GM10847 (cell line): ENCODE measurements around the gene EYA2.

ENCODE experiments used
- POLR2A ChIP-seq: IDR thresholded peaks from 2 replicates; pipeline ENCODE4 v1.6.1; 2011; ENCODE audit not compliant: insufficient read length; ENCODE audit errors: extremely low read depth

The EYA2 gene

DNA sequence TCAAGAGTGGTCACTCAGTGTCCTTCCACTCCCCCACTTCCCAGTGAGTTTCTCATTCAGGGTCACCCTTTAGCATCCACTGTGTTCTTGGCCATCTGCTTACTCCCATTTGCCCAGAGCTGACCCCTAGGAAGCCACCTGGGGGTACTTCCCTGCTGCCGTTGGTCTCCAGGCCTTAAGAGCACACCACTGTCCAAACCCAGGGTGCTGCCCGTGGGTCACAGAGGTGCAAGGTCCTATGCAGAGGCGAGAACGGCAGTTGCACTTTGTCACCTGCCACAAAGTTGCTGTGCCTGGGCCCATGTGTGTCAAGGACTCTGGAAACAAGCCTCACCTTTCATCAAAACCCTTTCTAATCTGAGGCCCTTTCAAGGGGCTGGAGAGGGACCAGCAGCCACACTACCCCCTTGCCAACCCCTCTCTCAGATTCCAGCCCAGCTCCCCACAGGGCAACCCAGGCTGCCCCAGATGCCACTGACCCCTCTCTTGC is 270.8 kb downstream of the EYA2 start:
- no peak for TF ChIP-seq POLR2A

DNA sequence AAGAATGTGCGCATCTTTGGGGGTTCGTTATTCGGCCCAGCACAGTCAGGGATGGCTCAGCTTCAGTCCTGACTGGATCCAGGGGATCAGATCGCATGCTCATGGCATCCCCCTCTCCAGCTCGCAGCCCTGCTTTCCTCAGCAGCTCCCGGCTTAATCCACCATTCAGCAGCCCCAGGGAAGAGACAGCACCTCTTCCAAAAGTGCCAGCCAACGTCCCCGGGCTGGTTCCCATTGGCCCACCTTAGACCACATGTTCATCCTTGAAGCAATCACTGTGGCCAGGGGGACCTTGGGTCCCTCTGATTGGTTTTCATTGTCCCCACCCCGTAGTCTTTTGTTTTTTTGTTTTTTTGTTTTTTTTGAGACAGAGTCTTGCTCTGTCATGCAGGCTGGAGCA is 273.2 kb downstream of the EYA2 start:
- TF ChIP-seq POLR2A = no peak

DNA sequence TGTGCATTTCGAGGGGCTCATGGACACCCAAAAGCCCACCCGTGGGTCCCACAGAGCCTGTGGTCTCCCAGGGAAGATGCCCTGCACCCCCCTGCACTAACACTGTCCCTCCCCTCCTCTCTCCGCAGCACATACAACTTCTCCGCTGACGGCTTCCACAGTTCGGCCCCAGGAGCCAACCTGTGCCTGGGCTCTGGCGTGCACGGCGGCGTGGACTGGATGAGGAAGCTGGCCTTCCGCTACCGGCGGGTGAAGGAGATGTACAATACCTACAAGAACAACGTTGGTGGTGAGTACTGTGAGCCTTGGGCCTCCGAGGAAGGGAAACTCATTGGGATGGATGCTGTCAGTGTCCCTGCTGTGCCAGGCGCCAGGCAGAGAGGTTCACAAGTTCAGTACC is 277.9 kb downstream of the EYA2 start:
- no peak for TF ChIP-seq POLR2A

DNA sequence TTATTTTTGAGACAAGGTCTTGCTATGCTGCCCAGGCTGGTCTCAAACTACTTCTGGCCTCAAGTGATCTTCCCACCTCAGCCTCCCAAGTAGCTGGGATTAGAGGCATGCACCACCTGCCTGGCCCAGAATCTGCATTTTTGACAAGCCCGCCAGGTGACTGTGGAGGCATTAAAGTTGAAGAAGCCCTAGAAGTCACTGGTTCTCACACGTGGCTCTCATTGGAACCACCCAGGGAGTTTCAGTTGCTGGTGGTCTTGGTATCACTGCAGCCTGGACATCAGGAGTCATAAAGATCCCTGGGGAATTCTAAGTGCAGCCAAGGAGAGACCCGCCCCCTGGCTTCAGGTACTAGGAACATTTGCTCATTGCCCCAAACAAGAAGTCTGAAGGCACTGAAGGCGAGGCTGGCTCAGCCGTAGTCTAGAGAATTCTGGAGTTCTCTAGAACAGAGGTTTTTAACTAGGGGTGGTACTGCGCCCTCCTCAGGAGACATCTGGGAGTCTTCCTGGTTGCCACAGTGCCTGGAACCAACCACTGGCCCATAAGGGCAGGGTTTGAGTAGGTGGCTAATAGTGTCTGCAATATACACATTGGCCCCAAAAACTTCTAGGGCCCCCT is 279.1 kb downstream of the EYA2 start:
- no peak for TF ChIP-seq POLR2A

DNA sequence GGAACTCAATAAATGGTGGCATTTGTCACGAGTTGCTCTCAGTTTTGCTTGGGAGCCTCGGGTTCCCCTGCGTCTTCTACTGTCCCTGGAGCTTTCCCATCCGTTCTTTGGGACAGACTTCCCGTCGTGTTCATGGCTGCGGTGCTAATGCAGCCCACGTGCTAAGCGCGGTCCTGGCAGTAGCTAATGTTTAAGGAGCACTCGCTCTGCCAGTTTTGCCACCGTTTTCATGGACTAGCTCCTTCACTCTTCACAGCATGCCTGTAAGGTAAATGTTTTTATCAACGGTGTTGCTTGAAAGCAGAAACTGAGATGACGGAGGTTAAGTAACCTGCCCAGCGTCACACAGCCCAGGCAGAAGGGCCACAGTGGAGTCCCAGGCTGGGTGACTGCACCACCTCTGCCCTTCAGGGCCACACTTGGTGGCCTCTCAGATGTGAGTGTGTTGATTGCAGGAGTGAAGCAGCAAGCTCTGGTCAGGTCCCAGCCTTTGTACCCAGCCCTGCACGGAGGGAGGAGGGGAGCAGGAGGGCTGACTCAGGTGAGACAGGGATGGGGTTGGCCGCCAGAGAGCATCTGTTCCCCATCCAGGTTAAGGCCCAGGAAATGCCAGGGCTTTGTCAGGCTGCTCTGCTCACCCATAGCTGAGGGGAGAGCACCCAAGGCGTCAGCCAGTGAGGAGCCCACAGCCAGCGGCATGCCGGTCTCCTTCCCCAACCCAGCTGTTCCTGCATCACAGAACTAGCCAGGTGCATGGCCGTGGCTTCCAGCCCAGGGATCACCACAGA is 280.0 kb downstream of the EYA2 start:
- no peak for TF ChIP-seq POLR2A

DNA sequence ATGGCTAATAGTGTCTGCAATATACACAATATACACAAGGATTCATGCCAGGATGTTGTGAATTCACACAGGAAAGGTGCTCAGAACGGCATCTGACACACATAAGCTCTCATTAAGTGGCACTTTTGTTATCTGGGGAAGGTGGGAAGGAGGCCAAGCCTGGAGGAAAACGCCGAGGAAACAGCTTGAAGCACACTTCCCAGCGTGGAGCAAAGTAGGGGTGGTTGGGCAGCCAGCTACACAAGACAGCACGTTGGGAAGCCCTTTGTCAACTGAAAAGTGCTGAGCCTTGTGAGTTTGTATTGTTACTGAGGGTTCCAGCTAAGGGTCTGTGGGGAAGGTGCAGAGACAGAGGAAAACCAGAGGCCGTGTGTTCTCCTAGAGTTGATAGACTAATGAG is 280.9 kb downstream of the EYA2 start:
- TF ChIP-seq POLR2A = no peak

DNA sequence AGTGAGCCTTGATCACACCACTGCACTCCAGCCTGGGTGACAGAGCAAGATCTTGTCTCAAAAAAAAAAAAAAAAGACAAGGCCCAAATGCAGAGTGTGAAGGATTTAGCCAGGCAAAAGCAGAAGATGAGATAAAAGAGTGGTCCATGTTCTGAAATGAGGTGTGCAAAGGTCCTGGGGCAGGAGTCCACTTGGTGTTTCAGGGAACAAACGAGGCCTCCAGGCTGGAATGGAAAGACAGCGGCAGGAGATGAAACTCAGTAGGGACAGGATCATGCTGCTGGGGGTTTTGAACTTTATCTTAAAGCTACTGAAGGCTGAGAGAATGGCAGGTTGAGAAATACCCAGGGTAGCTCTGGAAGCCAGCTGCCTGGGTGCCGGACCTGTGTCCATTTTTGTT is 283.6 kb downstream of the EYA2 start:
- no peak for TF ChIP-seq POLR2A

DNA sequence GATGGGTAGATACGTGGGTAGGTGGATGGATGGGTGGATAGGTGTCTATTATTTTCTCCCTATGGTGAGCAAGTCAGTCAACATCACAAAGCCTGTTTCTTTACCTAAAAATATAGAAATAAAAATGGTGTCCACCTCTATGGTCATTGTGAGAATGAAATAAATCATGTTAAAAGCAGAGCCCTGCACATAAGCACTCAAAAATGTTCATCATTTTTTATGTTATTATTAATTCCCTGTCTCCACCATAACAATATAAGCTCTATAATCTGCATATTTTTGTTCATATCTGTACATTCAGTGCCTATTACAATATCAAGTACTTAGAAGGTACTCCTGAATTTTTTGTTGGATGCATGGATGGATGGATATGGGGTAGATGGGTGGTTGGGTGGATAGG is 284.2 kb downstream of the EYA2 start:
- TF ChIP-seq POLR2A = no peak

DNA sequence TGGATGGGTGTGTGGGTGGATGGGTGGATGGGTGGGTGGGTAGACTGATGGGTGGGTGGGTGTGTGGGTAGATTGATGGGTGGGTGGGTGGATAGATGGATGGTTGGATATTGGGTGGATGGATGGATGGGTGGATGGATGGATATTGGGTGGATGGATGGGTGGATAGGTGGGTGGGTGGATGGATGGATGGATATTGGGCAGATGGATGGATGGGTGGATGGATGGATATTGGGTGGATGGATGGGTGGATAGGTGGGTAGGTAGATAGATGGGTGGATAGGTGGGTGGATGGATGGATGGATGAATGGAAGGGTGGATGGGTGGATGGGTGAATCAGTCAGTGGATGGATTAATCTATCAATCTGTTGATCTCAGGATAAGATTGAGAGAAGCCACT is 284.6 kb downstream of the EYA2 start:
- TF ChIP-seq POLR2A = no peak

DNA sequence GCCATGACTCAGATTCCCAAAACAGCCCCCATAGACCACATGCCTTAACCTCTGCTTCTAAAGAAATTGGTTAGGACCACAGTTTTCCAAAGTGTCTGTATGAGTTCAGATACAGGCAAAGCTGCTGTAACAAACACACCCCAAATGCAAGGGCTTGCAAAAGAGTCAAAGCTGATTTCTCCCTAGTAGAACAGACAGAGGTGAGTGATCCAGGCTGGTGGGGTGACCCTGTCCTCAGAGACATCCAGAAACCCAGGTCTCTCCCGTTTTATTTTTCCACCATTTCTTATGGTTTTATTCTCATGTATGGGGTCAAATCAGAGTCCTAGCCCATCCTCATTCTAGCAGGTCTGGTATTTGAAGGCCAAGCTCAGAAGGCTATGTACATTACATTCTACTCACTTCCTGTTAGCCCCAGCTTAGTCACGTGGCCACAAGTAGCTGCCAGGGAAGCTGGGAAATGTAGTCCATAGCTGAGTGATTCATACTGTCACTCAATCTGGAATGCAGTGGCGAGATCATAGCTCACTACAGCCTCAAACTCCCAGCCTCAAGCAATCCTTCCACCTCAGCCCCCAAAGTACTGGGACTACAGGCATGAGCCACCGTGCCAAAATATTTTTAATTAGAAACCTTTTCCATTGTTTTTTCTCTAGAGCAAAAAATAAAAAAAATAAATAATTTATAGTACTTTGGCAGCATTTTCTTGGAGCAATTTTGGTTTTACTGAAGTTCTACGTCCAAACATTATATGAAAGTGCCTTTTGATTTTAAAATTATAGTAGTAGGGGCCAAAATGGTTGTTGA is 286.6 kb downstream of the EYA2 start:
- TF ChIP-seq POLR2A = no peak

DNA sequence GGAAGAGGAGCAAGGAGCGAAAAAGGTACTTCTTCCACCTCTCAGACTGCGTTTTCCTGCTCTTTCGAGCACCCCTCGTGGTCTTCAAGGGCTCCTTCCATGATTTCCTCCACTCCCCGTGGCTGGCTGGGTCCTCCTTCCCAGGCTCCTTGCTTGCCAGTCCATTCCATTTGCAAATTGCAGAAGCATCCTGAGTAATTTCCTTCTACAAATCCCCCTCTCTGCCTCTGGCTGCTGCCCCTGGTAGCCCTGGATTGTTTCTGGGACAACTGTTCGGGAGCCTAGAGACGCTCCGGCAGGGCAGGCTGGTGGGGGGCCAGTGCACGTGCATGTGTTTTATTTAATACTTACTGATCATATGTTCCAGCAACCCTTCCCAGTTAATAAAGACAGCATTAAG is 288.7 kb downstream of the EYA2 start:
- no peak for TF ChIP-seq POLR2A

DNA sequence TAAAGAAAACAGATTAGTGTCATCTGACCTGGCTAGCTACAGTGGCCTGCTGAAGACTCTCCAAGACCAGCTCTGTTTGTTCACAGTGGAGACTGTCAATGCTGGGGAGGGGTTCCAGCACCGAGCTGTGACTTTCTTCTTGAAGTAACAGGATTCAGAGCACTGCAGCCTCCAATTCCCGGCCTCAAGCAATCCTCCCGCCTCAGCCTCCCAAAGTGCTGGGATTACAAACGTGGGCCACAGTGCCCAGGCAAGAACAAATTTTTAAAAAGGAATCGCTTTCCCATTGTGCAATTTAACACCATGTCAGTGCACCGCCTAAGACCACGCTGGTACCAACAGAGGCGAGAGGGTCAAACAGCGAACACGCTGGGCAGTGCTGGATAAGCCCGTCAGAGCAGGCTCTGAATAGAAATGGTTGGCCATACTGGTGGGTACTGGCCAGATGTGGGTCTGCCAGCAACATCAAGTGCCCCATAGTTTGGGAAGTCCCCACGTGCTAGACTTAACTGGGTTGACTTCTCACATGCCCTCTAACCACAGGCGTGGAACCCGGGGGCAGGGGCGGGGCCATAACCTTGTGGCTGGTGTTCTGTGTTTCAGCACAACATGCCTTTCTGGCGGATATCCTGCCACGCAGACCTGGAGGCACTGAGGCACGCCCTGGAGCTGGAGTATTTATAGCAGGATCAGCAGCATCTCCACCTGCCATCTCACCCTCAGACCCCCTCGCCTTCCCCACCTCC is 293.0 kb downstream of the EYA2 start:
- TF ChIP-seq POLR2A = no peak

DNA sequence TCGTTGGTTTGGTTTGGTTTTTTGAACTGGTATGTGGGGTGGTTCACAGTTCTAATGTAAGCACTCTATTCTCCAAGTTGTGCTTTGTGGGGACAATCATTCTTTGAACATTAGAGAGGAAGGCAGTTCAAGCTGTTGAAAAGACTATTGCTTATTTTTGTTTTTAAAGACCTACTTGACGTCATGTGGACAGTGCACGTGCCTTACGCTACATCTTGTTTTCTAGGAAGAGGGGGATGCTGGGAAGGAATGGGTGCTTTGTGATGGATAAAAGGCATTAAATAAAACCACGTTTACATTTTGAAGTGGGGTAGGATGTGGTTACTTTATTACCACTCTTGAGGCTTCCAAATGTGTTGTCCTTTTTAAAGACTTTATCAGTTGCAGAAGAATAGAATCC is 293.9 kb downstream of the EYA2 start:
- TF ChIP-seq POLR2A = no peak

DNA sequence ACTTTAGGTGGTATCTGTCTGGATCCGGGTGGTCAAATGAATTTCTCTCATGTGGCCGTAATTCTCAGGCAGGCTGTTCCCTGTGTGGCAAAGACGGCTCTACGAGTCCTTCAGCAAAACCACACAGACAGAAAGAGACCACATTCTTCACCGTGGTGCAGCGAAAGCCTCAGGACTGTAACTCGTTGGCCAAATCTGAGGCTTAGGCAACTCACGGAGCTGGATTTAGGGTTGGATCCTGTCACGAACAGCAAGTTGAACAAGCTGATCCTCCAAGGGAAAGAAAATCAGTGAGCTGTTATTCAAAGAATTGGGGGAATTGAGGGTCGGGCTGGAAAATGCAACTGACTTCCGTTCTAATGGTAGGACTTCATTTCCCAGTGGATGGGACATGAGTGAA is 294.4 kb downstream of the EYA2 start:
- no peak for TF ChIP-seq POLR2A

DNA sequence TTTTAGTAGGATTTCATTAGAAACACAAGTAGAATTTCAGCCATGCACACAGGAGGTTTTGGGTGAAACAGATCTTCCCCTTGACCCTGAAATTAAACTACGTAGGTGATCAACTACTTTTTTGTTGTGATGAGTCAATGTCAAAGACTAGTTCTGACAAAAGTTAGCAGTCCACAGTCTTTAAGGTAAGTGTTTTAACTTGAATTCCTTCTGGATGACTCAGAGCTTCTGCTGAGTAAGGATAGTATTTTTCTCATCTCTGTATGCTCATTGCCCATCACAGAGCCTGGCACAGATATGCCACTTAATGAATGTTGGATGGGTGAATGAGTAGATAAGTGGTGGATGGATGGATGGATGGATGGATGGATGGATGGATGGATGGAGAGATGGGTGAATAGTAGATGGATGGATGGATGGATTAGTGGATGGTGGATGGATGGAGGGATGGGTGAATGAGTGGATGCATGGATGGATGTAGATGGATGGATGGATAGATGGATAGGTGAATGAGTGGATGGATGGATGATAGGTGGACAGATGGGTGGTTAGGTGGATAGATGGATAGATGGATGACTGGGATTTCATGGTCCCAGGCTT is 296.5 kb downstream of the EYA2 start:
- TF ChIP-seq POLR2A = no peak
